Liver (tissue), 9 donors: ENCODE results near the gene INPP4B. TPM values are rescaled to one million over a fixed set of nuclear protein-coding genes. Genes with fewer than 3 reads are reported as not detected.

Experiments used
- DNase-seq: peaks from one replicate; pipeline ENCODE4 v3.0.0-alpha.2; 2017; ENCODE audit warnings: low spot score
- H3K27ac ChIP-seq, 2 donors: one replicate each; pipeline ENCODE4 v1.7.0; 2013; ENCODE audit warnings: inconsistent platforms in 2 of 2, low read length in 2 of 2, control low read depth in 1 of 2, low read depth in 1 of 2, mild to moderate bottlenecking in 1 of 2
- H3K27me3 ChIP-seq, 4 donors: one replicate each; pipeline versions ENCODE4 v1.6.1 to v1.7.0; 2013; ENCODE audit warnings: low read length in 3 of 4, inconsistent platforms in 1 of 4, mild to moderate bottlenecking in 1 of 4, moderate library complexity in 1 of 4; ENCODE audit not compliant: control insufficient read depth in 4 of 4, insufficient read depth in 4 of 4
- H3K36me3 ChIP-seq, 4 donors: one replicate each; pipeline versions ENCODE4 v1.6.1 to v1.7.0; 2013; ENCODE audit warnings: low read length in 3 of 4, mild to moderate bottlenecking in 3 of 4, low read depth in 1 of 4, moderate library complexity in 1 of 4; ENCODE audit not compliant: control insufficient read depth in 4 of 4, insufficient read depth in 3 of 4
- H3K4me1 ChIP-seq, 4 donors: one replicate each; pipeline versions ENCODE4 v1.6.1 to v1.7.0; 2013; ENCODE audit warnings: low read length in 3 of 4, mild to moderate bottlenecking in 3 of 4, moderate library complexity in 1 of 4; ENCODE audit not compliant: control insufficient read depth in 4 of 4, insufficient read depth in 4 of 4
- H3K4me3 ChIP-seq, 3 donors: one replicate each; pipeline versions ENCODE4 v1.6.1 to v1.7.0; 2013; ENCODE audit warnings: low read length in 3 of 3, control low read depth in 1 of 3, low read depth in 1 of 3, mild to moderate bottlenecking in 1 of 3
- H3K9ac ChIP-seq, 2 donors: one replicate each; pipeline ENCODE4 v1.7.0; 2013; ENCODE audit warnings: low read length in 2 of 2, mild to moderate bottlenecking in 2 of 2, moderate library complexity in 2 of 2, control low read depth in 1 of 2, low read depth in 1 of 2
- H3K9me3 ChIP-seq, 4 donors: one replicate each; pipeline versions ENCODE4 v1.6.1 to v1.7.0; 2013; ENCODE audit warnings: low read length in 3 of 4; ENCODE audit not compliant: control insufficient read depth in 4 of 4
- EGR1 ChIP-seq, 2 donors: IDR thresholded peaks; 2 replicates each; pipeline ENCODE4 v1.6.1; 2016 to 2018; ENCODE audit warnings: antibody characterized with exemption in 2 of 2, low read depth in 2 of 2
- FOXA1 ChIP-seq: IDR thresholded peaks from 2 replicates; pipeline ENCODE4 v1.6.1; 2016; ENCODE audit warnings: antibody characterized with exemption
- FOXA2 ChIP-seq: IDR thresholded peaks from 2 replicates; pipeline ENCODE4 v1.6.1; 2016; ENCODE audit warnings: antibody characterized with exemption
- GABPA ChIP-seq, 2 donors: IDR thresholded peaks in 1 of 2; conservative IDR thresholded peaks in 1 of 2; 2 replicates each; pipeline ENCODE4 v1.6.1; 2016; ENCODE audit warnings: antibody characterized with exemption in 2 of 2, mild to moderate bottlenecking in 1 of 2, moderate library complexity in 1 of 2
- HNF4A ChIP-seq, 2 donors: conservative IDR thresholded peaks; 2 replicates each; pipeline ENCODE4 v1.6.1; 2016; ENCODE audit warnings: antibody characterized with exemption in 2 of 2, mild to moderate bottlenecking in 2 of 2
- HNF4G ChIP-seq: IDR thresholded peaks from 2 replicates; pipeline ENCODE4 v1.6.1; 2016; ENCODE audit warnings: antibody characterized with exemption
- JUND ChIP-seq, 2 donors: IDR thresholded peaks; 2 replicates each; pipeline ENCODE4 v1.6.1; 2016; ENCODE audit warnings: antibody characterized with exemption in 2 of 2
- NR2F2 ChIP-seq: IDR thresholded peaks from 2 replicates; pipeline ENCODE4 v1.6.1; 2016; ENCODE audit warnings: antibody characterized with exemption
- RAD21 ChIP-seq, 2 donors: IDR thresholded peaks; 2 replicates each; pipeline ENCODE4 v1.6.1; 2016; ENCODE audit warnings: antibody characterized with exemption in 2 of 2, mild to moderate bottlenecking in 2 of 2
- RXRA ChIP-seq, 2 donors: IDR thresholded peaks; 2 replicates each; pipeline ENCODE4 v1.6.1; 2017 to 2018; ENCODE audit warnings: antibody characterized with exemption in 2 of 2, mild to moderate bottlenecking in 1 of 2
- SP1 ChIP-seq: IDR thresholded peaks from 2 replicates; pipeline ENCODE4 v1.6.1; 2018; ENCODE audit warnings: antibody characterized with exemption, mild to moderate bottlenecking
- TAF1 ChIP-seq: conservative IDR thresholded peaks from 2 replicates; pipeline ENCODE4 v1.6.1; 2016; ENCODE audit warnings: antibody characterized with exemption, mild to moderate bottlenecking
- YY1 ChIP-seq: IDR thresholded peaks from 2 replicates; pipeline ENCODE4 v1.6.1; 2016; ENCODE audit warnings: antibody characterized with exemption, mild to moderate bottlenecking
- WGBS: extraction: QIAGEN DNeasy Blood & Tissue Kit; methylation state at CpG from one replicate; pipeline ENCODE4 v1.1.7; 2013; 5-methylcytosine and 5-hydroxymethylcytosine counted together
- polyA plus RNA-seq, 2 donors: library from polyadenylated mRNA; stranded (reverse) in 1 of 2; unstranded in 1 of 2; fragments of 200-250 nt in 1 of 2; fragments of >200 nt in 1 of 2; fragmentation: Nextera tagmentation in 1 of 2; extraction: Ambion mirVana in 1 of 2; gene quantifications; one replicate each; pipeline versions ENCODE4 v1.2.1 to v1.2.3, GENCODE V29; 2013 to 2015
- total RNA-seq, 2 donors: library from RNA; depleted of rRNA; stranded (reverse); fragments of >200 nt; gene quantifications; one replicate each; pipeline ENCODE4 v1.2.3, GENCODE V29; 2014
- TF ChIP-seq, protein P1 (sequence below): IDR thresholded peaks from 2 replicates; pipeline ENCODE4 v1.6.1; 2016; ENCODE audit warnings: antibody characterized with exemption, mild to moderate bottlenecking
- TF ChIP-seq, protein P2 (sequence below): IDR thresholded peaks from 2 replicates; pipeline ENCODE4 v1.6.1; 2016; ENCODE audit warnings: antibody characterized with exemption
- TF ChIP-seq, protein P3 (sequence below): IDR thresholded peaks from 2 replicates; pipeline ENCODE4 v1.6.1; 2016; ENCODE audit warnings: antibody characterized with exemption
- TF ChIP-seq, protein P4 (sequence below): fragments of 150-350 bp; IDR thresholded peaks from 2 replicates; pipeline ENCODE4 v1.5.1; 2017; ENCODE audit warnings: improper control_type of control experiment, low read depth, low read length; ENCODE audit not compliant: missing input control
- TF ChIP-seq, protein P5 (sequence below): IDR thresholded peaks from 2 replicates; pipeline ENCODE4 v1.6.1; 2016; ENCODE audit warnings: antibody characterized with exemption
- donor health status: healthy.
- donor health status: healthy.
- donor health status: healthy.
- donor health status: healthy.
- donor health status: healthy.

Gene INPP4B
- total and polyA plus RNA-seq, 4 donors = 0.43 to 2.8 (median 1.6) TPM

DNA sequence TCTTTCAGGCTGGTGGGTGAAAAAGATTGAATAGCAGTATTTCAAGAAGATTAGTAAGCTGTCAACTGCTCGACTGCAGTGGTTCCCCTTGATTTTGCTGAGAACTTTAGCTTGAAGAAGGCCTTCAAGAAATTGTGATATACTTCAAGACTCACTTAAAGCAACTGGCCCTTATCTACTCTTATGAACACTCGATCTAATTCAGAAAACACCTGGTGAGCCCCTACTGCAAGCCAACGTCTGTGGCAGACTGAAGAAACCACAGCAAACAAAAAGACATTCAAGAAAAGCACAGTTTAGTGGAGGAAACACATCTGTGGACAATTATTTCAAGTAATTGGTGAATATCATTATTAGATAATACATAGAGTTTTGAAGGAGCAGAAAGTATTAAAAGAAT is 119.0 kb downstream of the INPP4B start:
- Histone ChIP-seq H3K27me3 (no peaks in the 10 kb centered on the region), H3K9me3 (no peaks in the 10 kb centered on the region), H3K4me3 (no peak overlapping the region), H3K4me1 (no peaks in the 10 kb centered on the region), H3K27ac (no peak overlapping the region), H3K36me3 (no peaks in the 10 kb centered on the region), H3K9ac (no peak overlapping the region)
- TF ChIP-seq, protein P1, sequence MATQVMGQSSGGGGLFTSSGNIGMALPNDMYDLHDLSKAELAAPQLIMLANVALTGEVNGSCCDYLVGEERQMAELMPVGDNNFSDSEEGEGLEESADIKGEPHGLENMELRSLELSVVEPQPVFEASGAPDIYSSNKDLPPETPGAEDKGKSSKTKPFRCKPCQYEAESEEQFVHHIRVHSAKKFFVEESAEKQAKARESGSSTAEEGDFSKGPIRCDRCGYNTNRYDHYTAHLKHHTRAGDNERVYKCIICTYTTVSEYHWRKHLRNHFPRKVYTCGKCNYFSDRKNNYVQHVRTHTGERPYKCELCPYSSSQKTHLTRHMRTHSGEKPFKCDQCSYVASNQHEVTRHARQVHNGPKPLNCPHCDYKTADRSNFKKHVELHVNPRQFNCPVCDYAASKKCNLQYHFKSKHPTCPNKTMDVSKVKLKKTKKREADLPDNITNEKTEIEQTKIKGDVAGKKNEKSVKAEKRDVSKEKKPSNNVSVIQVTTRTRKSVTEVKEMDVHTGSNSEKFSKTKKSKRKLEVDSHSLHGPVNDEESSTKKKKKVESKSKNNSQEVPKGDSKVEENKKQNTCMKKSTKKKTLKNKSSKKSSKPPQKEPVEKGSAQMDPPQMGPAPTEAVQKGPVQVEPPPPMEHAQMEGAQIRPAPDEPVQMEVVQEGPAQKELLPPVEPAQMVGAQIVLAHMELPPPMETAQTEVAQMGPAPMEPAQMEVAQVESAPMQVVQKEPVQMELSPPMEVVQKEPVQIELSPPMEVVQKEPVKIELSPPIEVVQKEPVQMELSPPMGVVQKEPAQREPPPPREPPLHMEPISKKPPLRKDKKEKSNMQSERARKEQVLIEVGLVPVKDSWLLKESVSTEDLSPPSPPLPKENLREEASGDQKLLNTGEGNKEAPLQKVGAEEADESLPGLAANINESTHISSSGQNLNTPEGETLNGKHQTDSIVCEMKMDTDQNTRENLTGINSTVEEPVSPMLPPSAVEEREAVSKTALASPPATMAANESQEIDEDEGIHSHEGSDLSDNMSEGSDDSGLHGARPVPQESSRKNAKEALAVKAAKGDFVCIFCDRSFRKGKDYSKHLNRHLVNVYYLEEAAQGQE = no peak
- TF ChIP-seq HNF4G (no peak), GABPA (IDR thresholded peaks at IDR 0.05 in 1 of 2, conservative IDR thresholded peaks at IDR 0.05 in 1 of 2) (no peak), JUND (IDR thresholded peaks at IDR 0.05) (no peak), RXRA (IDR thresholded peaks at IDR 0.05) (no peak), TAF1 (no peak), SP1 (no peak), RAD21 (IDR thresholded peaks at IDR 0.05) (no peak), FOXA1 (no peak), HNF4A (conservative IDR thresholded peaks at IDR 0.05) (no peak), FOXA2 (no peak), YY1 (no peak), EGR1 (IDR thresholded peaks at IDR 0.05; ENCODE audit: low read depth in 2 of 2) (no peak), NR2F2 (no peak)
- TF ChIP-seq, protein P2, sequence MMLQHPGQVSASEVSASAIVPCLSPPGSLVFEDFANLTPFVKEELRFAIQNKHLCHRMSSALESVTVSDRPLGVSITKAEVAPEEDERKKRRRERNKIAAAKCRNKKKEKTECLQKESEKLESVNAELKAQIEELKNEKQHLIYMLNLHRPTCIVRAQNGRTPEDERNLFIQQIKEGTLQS = no peak
- TF ChIP-seq, protein P3, sequence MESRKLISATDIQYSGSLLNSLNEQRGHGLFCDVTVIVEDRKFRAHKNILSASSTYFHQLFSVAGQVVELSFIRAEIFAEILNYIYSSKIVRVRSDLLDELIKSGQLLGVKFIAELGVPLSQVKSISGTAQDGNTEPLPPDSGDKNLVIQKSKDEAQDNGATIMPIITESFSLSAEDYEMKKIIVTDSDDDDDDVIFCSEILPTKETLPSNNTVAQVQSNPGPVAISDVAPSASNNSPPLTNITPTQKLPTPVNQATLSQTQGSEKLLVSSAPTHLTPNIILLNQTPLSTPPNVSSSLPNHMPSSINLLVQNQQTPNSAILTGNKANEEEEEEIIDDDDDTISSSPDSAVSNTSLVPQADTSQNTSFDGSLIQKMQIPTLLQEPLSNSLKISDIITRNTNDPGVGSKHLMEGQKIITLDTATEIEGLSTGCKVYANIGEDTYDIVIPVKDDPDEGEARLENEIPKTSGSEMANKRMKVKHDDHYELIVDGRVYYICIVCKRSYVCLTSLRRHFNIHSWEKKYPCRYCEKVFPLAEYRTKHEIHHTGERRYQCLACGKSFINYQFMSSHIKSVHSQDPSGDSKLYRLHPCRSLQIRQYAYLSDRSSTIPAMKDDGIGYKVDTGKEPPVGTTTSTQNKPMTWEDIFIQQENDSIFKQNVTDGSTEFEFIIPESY = no peak
- TF ChIP-seq, protein P4, sequence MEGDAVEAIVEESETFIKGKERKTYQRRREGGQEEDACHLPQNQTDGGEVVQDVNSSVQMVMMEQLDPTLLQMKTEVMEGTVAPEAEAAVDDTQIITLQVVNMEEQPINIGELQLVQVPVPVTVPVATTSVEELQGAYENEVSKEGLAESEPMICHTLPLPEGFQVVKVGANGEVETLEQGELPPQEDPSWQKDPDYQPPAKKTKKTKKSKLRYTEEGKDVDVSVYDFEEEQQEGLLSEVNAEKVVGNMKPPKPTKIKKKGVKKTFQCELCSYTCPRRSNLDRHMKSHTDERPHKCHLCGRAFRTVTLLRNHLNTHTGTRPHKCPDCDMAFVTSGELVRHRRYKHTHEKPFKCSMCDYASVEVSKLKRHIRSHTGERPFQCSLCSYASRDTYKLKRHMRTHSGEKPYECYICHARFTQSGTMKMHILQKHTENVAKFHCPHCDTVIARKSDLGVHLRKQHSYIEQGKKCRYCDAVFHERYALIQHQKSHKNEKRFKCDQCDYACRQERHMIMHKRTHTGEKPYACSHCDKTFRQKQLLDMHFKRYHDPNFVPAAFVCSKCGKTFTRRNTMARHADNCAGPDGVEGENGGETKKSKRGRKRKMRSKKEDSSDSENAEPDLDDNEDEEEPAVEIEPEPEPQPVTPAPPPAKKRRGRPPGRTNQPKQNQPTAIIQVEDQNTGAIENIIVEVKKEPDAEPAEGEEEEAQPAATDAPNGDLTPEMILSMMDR = no peak
- TF ChIP-seq, protein P5, sequence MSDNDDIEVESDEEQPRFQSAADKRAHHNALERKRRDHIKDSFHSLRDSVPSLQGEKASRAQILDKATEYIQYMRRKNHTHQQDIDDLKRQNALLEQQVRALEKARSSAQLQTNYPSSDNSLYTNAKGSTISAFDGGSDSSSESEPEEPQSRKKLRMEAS = no peak
- DNase-seq = no peak
- 53% methylated on average over 3 of the region's 3 CpGs for WGBS
